BLaER1 (cell line): ENCODE results near the gene FRMD3.

Source experiments
- H3K27ac ChIP-seq: shearing (Covaris generic); formaldehyde crosslinking; 2 replicates; pipeline ENCODE4 v1.8.1; 2022
- H3K27me3 ChIP-seq: shearing (Covaris generic); formaldehyde crosslinking; 2 replicates; pipeline ENCODE4 v1.8.1; 2022
- H3K36me3 ChIP-seq: shearing (Covaris generic); formaldehyde crosslinking; 2 replicates; pipeline ENCODE4 v1.8.1; 2022
- H3K4me1 ChIP-seq: shearing (Covaris generic); formaldehyde crosslinking; 2 replicates; pipeline ENCODE4 v1.8.1; 2022
- H3K4me2 ChIP-seq: shearing (Covaris generic); formaldehyde crosslinking; 2 replicates; pipeline ENCODE4 v1.8.1; 2022
- H3K4me3 ChIP-seq: shearing (Covaris generic); formaldehyde crosslinking; 2 replicates; pipeline ENCODE4 v1.8.1; 2022
- H3K9ac ChIP-seq: shearing (Covaris generic); formaldehyde crosslinking; 2 replicates; pipeline ENCODE4 v1.8.1; 2022
- H3K9me3 ChIP-seq: shearing (Covaris generic); formaldehyde crosslinking; 2 replicates; pipeline ENCODE4 v1.8.1; 2022
- H4K20me1 ChIP-seq: shearing (Covaris generic); formaldehyde crosslinking; 2 replicates; pipeline ENCODE4 v1.8.1; 2022
- Cebpa-rat ChIP-seq: shearing (Covaris generic); IDR thresholded peaks from 2 replicates; pipeline ENCODE4 v1.8.1; 2022

FRMD3 gene

DNA sequence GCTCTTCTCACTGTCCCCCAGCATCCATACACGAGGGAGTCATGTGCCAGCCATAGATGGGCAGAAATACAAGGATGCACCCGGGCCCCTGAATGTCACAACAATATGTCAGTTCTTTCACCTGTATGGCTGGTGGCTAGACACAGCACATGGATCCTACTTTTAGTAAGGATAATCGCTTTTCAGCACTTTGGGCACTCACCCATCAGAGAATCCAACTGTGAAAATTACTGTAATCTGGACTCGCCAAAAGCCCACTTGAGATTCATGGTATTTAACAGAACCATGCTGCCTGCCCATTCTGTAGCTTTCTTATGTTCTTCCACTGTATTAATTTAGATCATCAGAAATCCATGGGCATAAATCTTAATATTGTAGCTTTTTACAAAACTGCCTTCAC is 124.8 kb downstream of the FRMD3 start:
- no peak overlapping the region for H3K27ac ChIP-seq
- H4K20me1 ChIP-seq = no peaks in the 10 kb centered on the region
- TF ChIP-seq Cebpa-rat = no peak
- H3K36me3 ChIP-seq = no peaks in the 10 kb centered on the region
- H3K4me3 ChIP-seq = no peak overlapping the region
- no peaks in the 10 kb centered on the region for H3K9me3 ChIP-seq
- no peak overlapping the region for H3K4me2 ChIP-seq
- no peak overlapping the region for H3K9ac ChIP-seq
- H3K27me3 ChIP-seq = no peaks in the 10 kb centered on the region
- H3K4me1 ChIP-seq = no peaks in the 10 kb centered on the region

DNA sequence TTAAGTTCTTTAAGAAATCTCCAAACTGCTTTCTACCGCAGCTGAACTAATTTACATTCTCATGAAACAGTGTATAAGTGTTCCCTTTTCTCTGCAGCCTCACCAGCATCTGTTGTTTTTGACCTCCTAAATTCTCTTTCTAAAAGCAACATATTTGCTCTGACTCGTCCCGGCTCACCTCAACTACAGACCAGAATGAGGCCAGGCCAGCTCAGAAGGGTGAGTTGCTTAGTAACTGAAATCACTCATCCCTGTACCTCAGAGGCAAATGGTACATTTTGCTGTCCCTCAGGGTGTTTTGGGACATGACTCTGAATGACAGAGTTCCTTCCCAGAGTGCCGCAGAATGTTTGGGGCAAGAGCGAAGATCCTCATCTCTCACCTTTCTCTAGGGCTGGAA is 127.5 kb downstream of the FRMD3 start:
- Histone ChIP-seq H3K27ac (no peak overlapping the region), H3K36me3 (no peaks in the 10 kb centered on the region), H3K4me2 (no peak overlapping the region), H4K20me1 (no peaks in the 10 kb centered on the region), H3K4me1 (no peaks in the 10 kb centered on the region), H3K27me3 (no peaks in the 10 kb centered on the region), H3K9ac (no peak overlapping the region), H3K4me3 (no peak overlapping the region), H3K9me3 (no peaks in the 10 kb centered on the region)
- no peak for TF ChIP-seq Cebpa-rat

DNA sequence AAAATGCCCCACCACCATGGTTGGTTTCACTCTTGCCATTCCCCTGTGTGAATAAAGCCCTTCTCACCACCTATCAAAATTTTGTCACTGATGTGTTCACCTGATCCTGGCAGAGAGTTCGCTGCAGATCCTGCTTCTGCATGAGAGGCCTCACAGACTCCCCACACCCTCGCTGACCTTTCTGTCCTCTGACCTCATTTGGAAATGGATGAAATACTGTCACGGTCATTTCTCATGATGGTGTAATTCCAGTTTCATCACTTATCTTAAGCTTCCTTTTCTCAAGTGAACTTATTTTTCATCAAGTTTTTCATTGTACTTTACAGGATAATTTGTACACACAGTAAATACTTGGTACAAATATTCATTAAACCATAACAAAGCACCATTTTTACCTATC is 131.3 kb downstream of the FRMD3 start:
- Histone ChIP-seq H3K4me2 (no peak overlapping the region), H3K9me3 (no peaks in the 10 kb centered on the region), H3K4me1 (no peaks in the 10 kb centered on the region), H3K4me3 (no peak overlapping the region), H3K36me3 (no peaks in the 10 kb centered on the region), H3K27me3 (no peaks in the 10 kb centered on the region), H4K20me1 (no peaks in the 10 kb centered on the region), H3K27ac (no peak overlapping the region), H3K9ac (no peak overlapping the region)
- TF ChIP-seq Cebpa-rat = no peak

DNA sequence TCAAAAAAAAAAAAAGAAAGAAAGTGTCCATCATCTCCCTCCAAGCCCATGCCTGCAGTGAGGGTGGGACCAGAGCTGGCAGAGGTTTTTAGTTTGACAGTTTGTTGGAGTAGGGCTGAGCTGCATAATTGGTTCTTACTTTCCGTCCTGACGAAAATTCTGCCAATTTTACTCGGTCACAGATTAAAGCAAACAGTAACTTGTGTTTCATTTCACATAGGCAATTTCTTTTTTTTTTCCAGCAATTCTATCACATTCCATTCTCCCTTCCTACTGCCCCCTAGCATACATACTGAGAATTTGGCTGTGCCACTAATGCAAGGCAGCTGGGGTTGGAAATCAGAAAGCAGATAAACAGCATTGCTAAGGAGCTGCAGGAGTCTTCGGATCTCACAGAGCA is 132.4 kb downstream of the FRMD3 start:
- no peak overlapping the region for H3K4me3 ChIP-seq
- no peak overlapping the region for H3K27ac ChIP-seq
- H3K4me2 ChIP-seq = no peak overlapping the region
- no peak for TF ChIP-seq Cebpa-rat
- no peaks in the 10 kb centered on the region for H3K9me3 ChIP-seq
- H3K9ac ChIP-seq = no peak overlapping the region
- no peaks in the 10 kb centered on the region for H4K20me1 ChIP-seq
- no peaks in the 10 kb centered on the region for H3K36me3 ChIP-seq
- no peaks in the 10 kb centered on the region for H3K27me3 ChIP-seq
- no peaks in the 10 kb centered on the region for H3K4me1 ChIP-seq

GRCh38 chr9:83403527-83404238 is 134.5 kb downstream of the FRMD3 start:
- H3K27ac ChIP-seq = no peak overlapping the region
- no peak for TF ChIP-seq Cebpa-rat
- H4K20me1 ChIP-seq = no peaks in the 10 kb centered on the region
- no peaks in the 10 kb centered on the region for H3K9me3 ChIP-seq
- no peak overlapping the region for H3K4me3 ChIP-seq
- no peaks in the 10 kb centered on the region for H3K36me3 ChIP-seq
- H3K9ac ChIP-seq = no peak overlapping the region
- H3K4me1 ChIP-seq = no peaks in the 10 kb centered on the region
- no peaks in the 10 kb centered on the region; the same call in 1 of the 2 replicates for H3K27me3 ChIP-seq
- H3K4me2 ChIP-seq = no peak overlapping the region

GRCh38 chr9:83401328-83401900 is 136.8 kb downstream of the FRMD3 start:
- Histone ChIP-seq H3K4me1 (no peaks in the 10 kb centered on the region), H3K9ac (no peak overlapping the region), H4K20me1 (no peaks in the 10 kb centered on the region), H3K27me3 (no peaks in the 10 kb centered on the region; the same call in 1 of the 2 replicates), H3K4me2 (no peak overlapping the region), H3K36me3 (no peaks in the 10 kb centered on the region), H3K9me3 (no peaks in the 10 kb centered on the region), H3K27ac (no peak overlapping the region), H3K4me3 (no peak overlapping the region)
- no peak for TF ChIP-seq Cebpa-rat

DNA sequence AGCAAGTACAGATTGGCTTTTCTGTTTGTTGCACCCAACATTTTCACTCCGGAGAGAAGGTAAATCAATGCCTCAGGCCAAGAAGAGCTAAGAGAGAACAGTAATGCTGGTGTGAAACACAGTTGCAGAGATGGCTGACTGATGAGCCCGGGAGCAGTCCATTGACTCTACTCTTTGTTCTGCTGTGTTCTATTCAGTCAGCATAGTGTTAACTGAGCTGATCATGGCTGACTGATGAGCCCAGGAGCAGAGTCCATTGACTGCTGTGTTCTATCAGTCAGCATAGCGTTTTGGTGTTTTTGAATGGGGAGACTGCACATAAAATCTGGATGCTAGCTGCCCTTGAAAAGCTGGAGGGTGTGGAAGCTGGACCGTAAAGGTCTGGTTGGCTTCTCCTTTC is 141.4 kb downstream of the FRMD3 start:
- Histone ChIP-seq H3K4me1 (no peaks in the 10 kb centered on the region), H3K27me3 (no peaks in the 10 kb centered on the region; the same call in 1 of the 2 replicates), H4K20me1 (no peaks in the 10 kb centered on the region), H3K4me2 (no peak overlapping the region), H3K36me3 (no peaks in the 10 kb centered on the region), H3K9me3 (no peaks in the 10 kb centered on the region), H3K4me3 (no peak overlapping the region), H3K27ac (no peak overlapping the region), H3K9ac (no peak overlapping the region)
- no peak for TF ChIP-seq Cebpa-rat

GRCh38 chr9:83396342-83396741 is 141.9 kb downstream of the FRMD3 start:
- Histone ChIP-seq H3K36me3 (no peaks in the 10 kb centered on the region), H3K27me3 (no peaks in the 10 kb centered on the region; the same call in 1 of the 2 replicates), H3K4me2 (no peak overlapping the region), H3K4me3 (no peak overlapping the region), H3K27ac (no peak overlapping the region), H4K20me1 (no peaks in the 10 kb centered on the region), H3K9ac (no peak overlapping the region), H3K4me1 (no peaks in the 10 kb centered on the region), H3K9me3 (no peaks in the 10 kb centered on the region)
- TF ChIP-seq Cebpa-rat = no peak

DNA sequence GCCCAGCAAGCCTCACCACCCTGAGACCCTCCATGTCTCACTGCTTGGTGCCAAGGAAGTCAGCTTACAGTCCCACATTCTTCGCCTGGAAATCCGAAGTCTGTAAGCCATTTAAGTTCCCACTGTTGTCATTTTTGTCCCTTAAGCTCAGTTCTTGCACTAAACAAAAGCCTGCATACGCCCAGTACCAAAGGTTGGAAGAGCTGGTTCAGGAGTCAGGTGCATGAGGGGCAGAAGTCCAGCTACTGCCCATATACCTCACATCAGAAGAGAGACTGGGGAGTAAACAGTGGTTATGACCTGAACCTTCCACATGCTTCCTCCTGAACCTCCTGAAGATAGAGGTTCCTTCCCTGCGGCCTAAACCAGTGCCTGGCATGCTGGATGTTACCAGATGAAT is 146.0 kb downstream of the FRMD3 start:
- no peaks in the 10 kb centered on the region for H3K9me3 ChIP-seq
- no peaks in the 10 kb centered on the region for H3K36me3 ChIP-seq
- no peak overlapping the region for H3K4me3 ChIP-seq
- H3K27me3 ChIP-seq = no peaks in the 10 kb centered on the region
- no peak overlapping the region for H3K27ac ChIP-seq
- no peaks in the 10 kb centered on the region for H4K20me1 ChIP-seq
- no peak overlapping the region for H3K4me2 ChIP-seq
- no peak for TF ChIP-seq Cebpa-rat
- H3K9ac ChIP-seq = no peak overlapping the region
- H3K4me1 ChIP-seq = no peaks in the 10 kb centered on the region

GRCh38 chr9:83388346-83388745 is 149.9 kb downstream of the FRMD3 start:
- Histone ChIP-seq H3K36me3 (no peaks in the 10 kb centered on the region), H3K9ac (no peak overlapping the region), H3K27ac (no peak overlapping the region), H3K4me1 (no peaks in the 10 kb centered on the region), H3K4me3 (no peak overlapping the region), H3K9me3 (no peaks in the 10 kb centered on the region), H3K4me2 (no peak overlapping the region), H4K20me1 (no peaks in the 10 kb centered on the region), H3K27me3 (no peaks in the 10 kb centered on the region)
- TF ChIP-seq Cebpa-rat = no peak
